GM11168 (cell line): ENCODE measurements around the gene RNF224.

Experiments
- in situ Hi-C: fragments of 300-500 bp; cut with MboI; formaldehyde crosslinking; loops from one replicate; pipeline ENCODE4 v1.12.0; 2022; ENCODE audit warnings: low sequenced_read_pairs; ENCODE audit not compliant: unreplicated experiment

Gene RNF224

DNA sequence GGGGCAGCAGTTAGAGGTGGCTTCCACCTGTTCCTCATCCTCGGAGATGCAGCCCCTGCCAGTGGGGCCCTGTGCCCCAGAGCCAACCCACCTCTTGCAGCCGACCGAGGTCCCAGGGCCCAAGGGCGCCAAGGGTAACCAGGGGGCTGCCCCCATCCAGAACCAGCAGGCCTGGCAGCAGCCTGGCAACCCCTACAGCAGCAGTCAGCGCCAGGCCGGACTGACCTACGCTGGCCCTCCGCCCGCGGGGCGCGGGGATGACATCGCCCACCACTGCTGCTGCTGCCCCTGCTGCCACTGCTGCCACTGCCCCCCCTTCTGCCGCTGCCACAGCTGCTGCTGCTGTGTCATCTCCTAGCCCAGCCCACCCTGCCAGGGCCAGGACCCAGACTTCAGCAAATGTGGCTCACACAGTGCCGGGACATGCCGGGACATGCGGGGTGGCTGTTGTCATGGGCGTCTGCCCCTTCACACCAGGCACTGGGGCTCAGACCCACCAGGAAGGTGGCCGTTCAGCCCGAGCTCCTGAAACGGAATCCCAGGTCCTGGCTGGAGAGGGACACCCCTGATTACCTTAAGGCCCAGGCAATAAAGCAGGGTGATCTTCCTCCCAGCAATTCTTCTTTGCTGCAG lies 1.5 kb upstream of the RNF224 start:
- in situ Hi-C loops, result no loop called here

DNA sequence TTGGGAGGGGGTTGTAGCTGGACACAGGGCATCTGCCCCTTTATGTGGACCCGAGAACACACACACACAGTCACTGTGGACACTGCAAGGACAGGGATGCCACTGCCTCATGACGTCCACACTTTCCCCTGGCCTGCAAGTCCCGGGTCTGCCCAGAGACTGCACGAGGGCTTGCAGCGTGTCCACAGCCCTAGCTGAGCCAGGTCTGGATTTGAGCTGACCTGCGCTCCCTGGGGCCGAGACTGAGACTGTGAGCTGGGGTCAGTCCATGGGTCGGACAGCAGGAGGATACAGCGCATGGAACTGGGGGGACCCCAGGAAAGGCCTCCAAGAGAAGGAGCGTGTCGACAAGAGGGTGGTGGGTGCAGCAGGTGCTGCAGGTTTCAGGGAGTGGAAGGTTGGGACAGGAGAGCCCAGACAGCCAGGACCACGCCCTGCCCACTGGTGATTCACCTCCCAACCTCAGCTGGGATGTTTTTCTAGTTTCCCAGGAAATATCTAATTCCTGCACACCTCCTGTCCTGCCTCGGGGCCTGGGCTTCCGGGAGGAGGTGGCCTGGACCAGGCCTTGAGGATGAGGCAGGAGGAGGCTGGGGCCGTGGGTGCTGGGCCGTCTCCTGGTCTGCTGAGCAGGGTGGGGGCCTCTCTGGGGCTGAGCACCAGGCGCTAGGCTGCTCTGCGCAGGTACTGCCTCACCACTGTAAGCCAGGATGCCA lies 806 bp upstream of the RNF224 start:
- in situ Hi-C loops, result no loop called here

DNA sequence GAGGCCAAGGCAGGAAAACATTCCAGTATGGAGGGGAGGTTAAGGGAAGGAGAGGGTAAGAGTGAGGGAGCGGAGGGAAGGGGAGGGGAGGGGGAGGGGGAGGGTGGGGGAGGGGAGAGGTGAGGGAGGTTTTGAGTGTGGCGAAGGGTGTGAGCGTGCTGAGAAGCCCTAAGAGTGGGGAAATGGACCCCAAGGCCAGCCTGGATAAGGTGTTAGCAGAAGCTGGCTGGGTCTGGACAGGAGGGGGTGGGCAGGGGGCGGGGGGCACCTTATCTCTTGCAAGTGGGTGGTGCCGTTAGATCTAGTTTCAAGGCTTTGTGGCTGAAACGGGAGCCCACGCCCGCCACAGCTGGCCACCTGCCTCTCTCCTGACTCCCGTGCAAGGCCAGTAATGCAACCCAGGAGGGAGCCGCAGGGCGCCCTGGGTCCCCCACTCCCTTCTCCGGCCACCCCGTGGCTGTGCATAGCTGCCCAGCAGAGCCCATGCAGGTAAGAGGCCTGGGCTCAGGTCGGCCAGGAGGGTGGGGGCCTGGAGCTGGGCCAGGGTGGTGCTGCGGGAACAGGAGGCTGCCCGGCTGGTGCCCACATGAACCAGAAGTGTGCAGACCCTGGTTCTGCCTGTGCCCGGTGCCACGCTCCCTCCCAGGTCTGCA lies 677 bp downstream of the RNF224 start:
- in situ Hi-C loops, result no loop called here

DNA sequence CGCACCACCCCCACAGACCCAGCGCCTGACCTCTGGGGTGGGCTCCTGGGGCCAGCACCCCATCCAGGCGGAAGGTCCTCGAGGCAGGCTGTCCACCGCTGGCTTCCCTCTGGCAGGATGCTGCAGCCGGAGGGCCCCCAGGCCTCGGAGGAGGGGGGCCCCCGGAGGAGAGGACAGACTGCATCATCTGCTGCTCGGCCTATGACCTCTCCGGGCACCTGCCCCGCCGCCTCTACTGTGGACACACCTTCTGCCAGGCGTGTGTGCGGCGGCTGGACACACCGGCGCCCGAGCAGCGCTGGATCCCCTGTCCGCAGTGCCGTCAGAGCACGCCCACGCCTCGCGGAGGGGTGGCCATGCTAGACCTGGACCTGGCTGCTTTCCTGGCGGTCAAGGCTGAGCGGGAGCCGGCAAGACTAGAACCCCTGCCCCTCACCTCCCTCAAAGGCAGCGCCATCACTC lies 1.2 kb downstream of the RNF224 start:
- in situ Hi-C loops, result no loop called here

DNA sequence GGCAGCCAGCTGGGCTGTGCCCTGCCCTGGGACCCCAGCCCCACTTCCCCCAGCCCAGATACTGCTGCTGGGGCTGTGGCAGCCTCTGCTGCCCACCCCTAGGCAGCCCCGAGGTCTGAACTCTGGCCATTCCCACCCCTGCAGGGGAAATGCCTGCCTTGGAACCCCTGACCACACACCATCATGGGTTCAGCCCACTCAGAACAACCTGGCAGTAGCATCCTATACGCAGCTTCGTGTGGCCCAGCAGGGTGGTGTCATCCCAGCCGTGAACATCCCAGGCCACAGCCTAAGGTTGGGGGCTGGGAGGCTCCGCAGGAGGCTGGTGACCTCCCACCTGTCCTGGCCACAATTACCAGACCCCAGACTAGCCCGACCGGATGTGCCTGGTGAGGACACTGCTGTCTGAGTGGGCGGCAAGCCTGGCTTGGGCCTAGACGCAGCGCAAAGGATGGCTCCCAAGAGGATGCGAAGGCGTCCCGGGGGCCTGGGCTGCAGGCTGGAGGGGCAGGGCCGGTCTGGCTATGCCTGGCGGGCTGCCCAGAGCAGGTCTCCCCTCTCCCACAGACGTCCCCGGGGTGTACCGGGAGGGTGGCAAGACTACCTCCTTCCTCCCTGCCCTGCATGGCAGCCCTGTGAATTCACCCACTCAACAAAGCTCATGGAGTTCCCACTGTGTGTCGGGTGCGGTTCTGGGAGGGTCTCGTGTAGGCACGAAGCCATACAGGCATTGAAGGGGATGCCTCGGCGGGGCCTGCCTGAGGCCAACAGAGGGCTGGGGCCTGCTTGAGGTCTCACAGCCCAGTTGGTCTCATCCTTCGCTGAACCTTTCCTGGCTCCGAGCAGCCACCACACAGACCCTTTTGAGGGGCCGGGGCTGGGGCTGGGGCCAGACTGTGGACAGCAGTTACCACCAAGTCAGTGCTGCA lies 1.9 kb downstream of the RNF224 start:
- in situ Hi-C loops, result no loop called here

DNA sequence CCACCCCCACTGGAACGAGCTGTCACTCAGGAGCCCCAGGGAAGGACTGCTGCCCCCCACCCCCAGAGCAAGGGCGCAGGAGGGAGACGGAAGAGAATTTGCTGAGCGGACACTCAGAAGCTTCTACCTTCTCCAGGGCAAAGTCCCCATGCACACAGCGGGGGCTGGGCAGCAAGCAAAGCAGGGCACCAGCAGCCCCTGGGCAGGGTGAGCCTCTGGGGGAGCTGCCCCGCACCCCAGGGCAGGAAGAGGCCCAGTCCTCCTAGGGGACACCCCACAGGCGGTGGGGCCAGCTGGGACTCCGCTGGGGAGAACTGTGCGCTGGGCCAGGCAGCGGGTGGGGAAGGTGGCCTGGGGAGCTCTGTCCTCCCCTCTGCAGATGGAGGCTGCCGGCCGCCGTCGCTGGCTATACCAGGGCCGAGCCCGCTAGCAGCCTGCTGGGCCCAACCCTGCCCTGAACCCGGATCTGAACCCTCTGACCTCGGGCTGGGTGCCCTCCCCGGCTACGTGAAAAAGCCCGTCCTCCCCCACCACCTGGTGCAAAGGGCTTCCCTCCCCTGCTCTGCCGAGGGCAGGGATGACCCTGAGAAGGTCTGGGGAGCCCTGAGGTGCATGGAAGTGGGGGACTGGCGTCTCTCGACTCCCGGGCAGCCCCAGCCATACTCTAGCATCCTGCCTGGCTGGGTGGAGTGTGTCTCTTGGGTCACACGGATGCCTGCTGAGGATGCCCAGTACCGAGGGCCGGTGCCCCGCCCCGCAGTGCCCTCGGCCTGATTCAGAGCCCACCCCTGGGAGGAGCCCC lies 2.8 kb downstream of the RNF224 start:
- in situ Hi-C loops, result loop anchor here (5.0 kb wide), 1 partner anchor 108 kb away; no protein-coding TSS in a partner anchor

DNA sequence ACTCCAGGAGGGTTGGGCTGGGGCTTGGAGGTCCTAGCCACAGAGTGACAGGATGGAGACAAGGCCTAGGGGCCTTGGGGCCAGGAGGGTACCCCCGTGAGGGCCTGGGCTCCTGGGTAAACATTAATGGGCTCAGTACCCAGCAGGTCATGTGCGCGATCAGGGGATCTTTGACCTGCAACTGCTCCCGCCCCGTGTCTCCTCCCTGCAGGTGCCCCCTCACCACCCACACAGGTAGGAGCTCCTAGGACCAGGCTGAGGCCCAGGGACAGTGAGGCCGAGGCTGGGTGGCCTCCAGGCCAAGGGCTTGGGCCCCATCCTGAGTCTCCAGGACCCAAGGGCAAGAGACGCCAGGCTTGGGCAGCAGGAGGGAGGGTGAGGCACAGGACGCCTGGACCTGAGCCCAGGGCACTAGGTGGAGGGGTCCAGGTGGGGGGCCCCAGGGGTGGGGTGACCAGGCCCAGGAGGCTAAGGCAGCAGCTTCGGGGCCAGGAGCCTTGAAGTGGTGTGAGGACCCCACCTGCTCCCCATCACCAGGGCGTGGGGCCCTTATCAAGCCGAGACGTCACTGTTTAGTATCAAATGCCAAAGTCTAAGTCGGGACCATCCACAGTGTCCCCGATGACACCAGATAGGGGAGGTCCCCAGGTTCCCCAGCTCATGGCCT lies 3.5 kb downstream of the RNF224 start, which contains the start of gene SLC34A3:
Gene SLC34A3, plus strand, starts transcription at position 197 of the 667 bp plus-strand sequence. CDS start 802 bp downstream, outside the sequence.
- in situ Hi-C loops, result loop anchor here (5.0 kb wide), 1 partner anchor 109 kb away; no protein-coding TSS in a partner anchor

DNA sequence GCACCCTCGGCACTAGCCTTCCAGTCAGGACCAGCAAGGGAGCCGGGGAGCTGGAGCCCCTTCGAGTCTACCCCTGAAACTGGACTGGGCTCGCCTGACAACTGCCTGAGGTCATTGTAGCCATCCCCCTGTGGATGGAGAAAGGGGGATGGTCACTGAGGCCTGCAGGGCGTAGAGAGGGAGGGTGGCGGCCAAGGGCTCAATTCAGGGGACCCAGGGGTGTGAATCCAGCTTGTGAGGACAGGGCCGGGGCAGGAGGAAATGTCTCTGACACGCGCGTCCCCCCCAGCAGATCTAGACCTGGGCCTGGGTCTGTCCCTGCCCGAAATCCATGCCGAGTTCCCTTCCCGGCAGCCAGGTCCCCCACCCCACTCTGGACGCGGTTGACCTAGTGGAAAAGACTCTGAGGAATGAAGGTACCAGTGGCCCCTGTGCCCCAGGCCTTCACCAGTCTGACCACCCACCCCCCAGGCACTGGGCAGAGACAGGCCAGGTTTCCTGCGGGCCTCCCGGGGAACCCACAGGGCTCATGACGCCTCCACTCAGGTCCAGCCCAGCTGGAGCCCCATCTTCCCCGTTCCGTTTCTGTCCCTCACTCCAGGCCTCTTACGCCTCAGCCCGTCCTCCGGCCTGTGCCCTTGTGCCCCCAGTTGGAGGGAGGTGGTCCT lies 4.2 kb downstream of the RNF224 start:
- in situ Hi-C loops, result loop anchor here (5.0 kb wide), 1 partner anchor 109 kb away; no protein-coding TSS in a partner anchor

DNA sequence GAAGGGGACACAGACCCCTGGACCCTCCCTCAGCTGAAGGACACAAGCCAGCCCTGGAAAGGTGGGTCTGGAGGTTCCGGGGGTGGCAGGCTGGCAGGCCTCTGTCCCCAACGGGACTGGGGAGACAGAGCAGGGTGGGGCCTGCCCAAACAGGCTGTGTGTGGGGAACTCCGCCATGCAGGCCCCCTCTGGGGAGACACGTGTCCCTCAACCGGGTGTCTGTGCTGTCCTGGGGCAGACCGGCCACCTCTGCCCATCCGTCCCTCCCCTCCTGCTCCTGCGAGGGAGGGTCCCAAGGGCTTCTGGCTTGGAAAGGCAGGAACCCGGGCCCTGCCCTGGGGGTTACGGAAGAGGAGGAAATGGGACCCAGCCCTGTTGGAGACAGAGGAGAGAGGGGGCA lies 4.8 kb downstream of the RNF224 start:
- in situ Hi-C loops, result loop anchor here (5.0 kb wide), 1 partner anchor 110 kb away; no protein-coding TSS in a partner anchor

DNA sequence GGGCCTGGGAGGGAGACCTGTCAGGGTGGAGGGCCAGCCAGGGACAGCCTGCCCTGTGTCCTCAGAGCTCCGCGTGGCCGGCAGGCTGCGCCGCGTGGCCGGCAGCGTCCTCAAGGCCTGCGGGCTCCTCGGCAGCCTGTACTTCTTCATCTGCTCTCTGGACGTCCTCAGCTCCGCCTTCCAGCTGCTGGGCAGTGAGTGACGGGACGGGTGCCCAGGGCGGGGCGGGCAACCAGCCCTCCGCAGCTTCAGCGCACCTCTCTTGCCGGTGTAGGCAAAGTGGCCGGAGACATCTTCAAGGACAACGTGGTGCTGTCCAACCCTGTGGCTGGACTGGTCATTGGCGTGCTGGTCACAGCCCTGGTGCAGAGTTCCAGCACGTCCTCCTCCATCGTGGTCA lies 5.2 kb downstream of the RNF224 start:
- in situ Hi-C loops, result loop anchor here (5.0 kb wide), 1 partner anchor 110 kb away; no protein-coding TSS in a partner anchor

DNA sequence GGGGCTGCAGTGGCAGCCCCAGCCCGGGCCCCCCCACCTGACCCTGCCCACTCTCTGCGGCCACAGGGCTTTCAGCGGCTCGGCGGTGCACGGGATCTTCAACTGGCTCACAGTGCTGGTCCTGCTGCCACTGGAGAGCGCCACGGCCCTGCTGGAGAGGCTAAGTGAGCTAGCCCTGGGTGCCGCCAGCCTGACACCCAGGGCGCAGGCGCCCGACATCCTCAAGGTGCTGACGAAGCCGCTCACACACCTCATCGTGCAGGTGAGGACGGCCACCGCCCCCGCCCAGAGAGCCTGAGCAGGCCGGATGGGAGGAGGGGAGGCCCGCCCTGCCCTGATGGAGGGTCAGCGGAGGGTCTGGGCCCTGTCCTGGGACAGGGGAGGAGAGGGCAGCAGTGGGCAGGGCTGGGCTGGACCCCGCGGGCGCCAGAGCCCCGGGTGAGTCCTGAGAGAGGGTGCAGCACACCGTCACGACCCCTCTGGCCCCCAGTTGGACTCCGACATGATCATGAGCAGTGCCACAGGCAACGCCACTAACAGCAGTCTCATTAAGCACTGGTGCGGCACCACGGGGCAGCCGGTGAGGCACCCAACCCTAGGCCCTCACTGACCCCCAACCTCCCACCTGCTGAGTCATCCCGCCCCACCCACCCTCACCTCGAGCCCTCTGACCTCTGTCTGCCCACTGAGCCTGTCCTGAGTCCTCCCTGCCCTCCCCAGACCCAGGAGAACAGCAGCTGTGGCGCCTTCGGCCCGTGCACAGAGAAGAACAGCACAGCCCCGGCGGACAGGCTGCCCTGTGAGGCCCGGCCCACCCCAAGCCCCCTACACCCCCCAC lies 6.1 kb downstream of the RNF224 start:
- in situ Hi-C loops, result loop anchor here (5.0 kb wide), 1 partner anchor 111 kb away; no protein-coding TSS in a partner anchor

DNA sequence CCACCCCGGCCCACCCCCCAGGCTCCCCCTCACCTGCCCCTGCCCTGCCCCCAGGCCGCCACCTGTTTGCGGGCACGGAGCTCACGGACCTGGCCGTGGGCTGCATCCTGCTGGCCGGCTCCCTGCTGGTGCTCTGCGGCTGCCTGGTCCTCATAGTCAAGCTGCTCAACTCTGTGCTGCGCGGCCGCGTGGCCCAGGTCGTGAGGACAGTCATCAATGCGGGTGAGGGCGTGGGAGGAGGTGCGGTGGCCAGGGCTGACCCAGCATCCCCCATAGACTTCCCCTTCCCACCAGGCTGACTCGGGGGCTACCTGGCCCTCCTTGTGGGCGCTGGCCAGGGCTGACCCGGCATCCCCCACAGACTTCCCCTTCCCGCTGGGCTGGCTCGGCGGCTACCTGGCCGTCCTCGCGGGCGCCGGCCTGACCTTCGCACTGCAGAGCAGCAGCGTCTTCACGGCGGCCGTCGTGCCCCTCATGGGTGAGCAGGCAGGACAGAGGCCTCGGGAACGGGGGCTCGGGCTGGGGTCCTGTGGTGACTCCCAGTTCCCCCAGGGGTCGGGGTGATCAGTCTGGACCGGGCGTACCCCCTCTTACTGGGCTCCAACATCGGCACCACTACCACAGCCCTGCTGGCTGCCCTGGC lies 6.9 kb downstream of the RNF224 start:
- in situ Hi-C loops, result loop anchor here (5.0 kb wide), 1 partner anchor 112 kb away; no protein-coding TSS in a partner anchor

DNA sequence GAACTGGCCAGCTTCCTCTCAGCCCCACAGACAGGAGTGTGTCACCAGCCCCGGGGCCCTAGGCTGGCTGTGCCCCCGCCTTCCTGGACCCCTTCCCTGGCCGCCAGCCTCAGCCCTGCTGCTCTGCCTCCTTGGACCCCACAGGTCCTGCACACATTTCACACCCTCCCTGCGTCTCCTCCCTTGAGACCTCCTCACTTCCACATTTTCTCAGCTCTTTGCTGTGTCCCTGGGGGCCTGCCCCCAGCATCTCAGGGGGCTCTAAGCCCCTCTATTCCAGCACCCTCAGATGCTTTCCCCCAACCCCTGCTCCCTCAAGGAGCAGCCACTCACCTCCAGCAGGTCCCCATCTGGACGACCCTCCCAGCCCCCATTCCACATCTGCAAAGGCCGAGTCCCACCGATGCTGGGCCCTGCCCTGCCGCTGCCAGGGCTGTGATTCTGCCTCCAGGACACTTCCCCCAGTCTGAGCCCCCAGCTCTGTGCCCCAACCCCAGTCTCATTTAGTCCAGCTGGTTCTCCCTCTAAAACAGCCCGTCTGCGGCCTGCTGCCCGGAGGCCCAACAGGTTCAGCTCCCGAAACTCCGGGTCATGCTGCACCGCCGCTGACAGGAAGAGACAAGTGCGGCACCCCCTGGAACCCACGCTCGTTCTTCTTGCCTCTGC lies 7.6 kb downstream of the RNF224 start:
- in situ Hi-C loops, result loop anchor here (5.0 kb wide), 1 partner anchor 113 kb away; no protein-coding TSS in a partner anchor

DNA sequence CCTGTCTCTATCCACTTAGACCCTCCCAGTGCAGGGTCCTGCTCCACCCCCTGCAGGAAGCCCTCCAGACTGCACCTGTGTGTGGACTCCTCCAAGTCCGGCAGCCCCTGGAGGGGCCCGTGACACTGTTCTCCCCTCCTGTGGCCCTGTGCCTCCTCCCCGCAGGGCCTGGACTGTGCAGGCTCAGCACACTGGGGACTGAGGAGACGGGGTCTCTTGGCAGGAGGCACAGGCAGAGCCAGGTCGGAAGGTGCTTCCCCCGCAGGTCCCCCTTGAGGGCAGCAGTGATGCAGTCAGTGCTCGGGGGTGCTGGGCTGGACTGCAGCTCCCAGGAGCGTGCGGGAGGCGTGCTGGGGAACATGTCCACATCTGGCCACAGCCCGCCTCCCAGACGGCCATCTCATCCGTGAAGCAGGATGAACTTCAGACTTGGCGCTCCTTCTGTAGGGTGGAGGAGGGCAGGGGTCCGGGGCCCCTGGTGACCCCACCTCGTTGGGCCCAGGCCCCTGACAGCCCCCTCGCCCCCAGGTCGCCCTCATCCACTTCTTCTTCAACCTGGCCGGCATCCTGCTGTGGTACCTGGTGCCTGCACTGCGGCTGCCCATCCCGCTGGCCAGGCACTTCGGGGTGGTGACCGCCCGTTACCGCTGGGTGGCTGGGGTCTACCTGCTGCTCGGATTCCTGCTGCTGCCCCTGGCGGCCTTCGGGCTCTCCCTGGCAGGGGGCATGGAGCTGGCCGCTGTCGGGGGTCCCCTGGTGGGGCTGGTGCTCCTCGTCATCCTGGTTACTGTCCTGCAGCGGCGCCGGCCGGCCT lies 8.3 kb downstream of the RNF224 start:
- in situ Hi-C loops, result no loop called here
